ENCODE data around the gene MYO3B.

Gene MYO3B

GRCh38 chr2:170533156-170533555, 355.2 kb downstream of the MYO3B start:
- TF ChIP-seq CTCF (IDR thresholded peaks at IDR 0.05), result no peak

DNA sequence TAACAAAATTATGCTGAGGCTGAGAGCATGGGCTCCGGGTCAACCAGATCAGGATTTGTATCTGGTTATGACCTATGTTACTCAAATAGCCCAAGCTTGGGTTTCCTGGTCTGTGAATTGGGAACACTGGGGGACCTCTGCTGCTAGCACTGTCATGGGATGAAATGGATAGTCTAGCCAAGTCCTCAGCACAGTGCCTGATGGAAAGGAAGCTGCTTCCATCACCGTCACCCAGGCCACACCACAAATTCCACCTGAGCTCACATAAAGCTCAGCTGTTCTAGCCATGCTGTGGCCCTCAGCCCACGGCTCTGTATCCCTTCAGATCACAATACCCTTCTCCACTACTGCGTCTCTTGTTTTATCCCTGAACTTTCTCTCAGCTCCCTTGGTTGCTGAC, 357.6 kb downstream of the MYO3B start:
- no peak for TF ChIP-seq CTCF (IDR thresholded peaks at IDR 0.05)

GRCh38 chr2:170544817-170545216, 366.9 kb downstream of the MYO3B start:
- no peak for TF ChIP-seq CTCF (IDR thresholded peaks at IDR 0.05)

DNA sequence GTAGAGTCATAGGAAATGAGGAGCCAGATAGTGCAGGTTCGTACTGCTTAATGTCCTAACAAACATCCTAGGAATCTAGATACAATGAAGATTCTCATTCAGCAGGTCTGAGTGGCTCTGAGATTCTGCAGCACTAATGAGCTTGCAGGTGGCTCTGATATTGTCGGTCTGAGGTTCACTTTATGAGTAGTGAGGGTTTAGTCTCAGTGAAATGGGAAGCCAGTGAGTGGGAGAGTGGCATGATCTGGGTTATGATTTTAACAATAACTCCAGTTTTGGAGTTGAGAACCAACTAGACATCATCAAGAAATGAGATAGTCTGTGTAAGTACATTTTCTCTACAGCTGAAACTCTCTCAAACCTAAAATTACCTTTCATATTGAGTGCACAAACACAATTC, 370.4 kb downstream of the MYO3B start:
- no peak for TF ChIP-seq CTCF (IDR thresholded peaks at IDR 0.05)

DNA sequence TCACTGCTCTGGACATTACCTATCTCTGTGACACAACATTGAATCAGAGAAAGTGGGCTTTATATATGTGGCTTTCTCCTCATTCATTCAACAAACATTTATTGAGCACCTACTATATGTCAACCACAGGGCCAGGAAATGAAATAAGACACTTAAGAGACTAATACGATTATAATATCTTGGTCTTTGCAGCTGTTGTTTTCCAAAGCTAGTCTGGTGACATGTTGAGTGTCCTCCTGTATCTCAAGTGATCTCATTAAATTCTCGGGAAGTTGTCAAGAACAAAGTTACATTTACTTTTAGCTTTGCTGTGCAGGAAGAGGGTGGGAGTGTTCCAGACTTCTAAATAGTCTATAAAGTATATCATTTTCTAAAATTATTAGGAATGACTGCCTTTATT, 372.6 kb downstream of the MYO3B start:
- TF ChIP-seq CTCF (IDR thresholded peaks at IDR 0.05), result no peak

DNA sequence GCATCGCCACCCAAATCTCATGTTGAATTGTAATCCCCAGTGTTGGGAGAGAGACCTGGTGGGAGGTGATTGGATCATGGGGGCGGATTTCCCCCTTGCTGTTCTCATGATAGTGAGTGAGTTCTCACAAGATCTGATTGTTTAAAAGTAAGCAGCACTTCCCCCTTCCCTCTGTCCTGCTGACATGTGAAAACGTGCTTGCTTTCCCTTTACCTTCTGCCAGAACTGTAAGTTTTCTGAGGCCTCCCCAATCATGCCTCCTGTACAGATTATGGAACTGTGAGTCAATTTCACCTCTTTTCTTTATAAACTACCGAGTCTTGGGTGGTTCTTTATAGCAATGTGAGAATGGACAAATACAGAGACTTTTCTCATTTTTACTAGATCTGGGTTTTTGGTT, 375.8 kb downstream of the MYO3B start:
- no peak for TF ChIP-seq CTCF (IDR thresholded peaks at IDR 0.05)

GRCh38 chr2:170554278-170554955, 376.5 kb downstream of the MYO3B start:
- TF ChIP-seq CTCF (IDR thresholded peaks at IDR 0.05), result no peak

- no peak for TF ChIP-seq CTCF (IDR thresholded peaks at IDR 0.05)
Measured at GRCh38 chr2:170562928-170563327, 385.0 kb downstream of the MYO3B start.
